T-helper 2 cell treated with Interferon-gamma antibody and Interleukin-4, amounts not matched to agents 100 ng/mL and 5 ng/mL, for 36 hours (primary cell): Measurements from ENCODE around the gene UTP18. TPM values are rescaled to one million over a fixed set of nuclear protein-coding genes. Genes with fewer than 3 reads are reported as not detected.
"Not testable (repeated sequence)": the region's sequence is repeated elsewhere in the genome, so short reads cannot be mapped to it uniquely, and the experiment has no call there.

Experiments used
- intact Hi-C: fragments of 100-400 bp; cut with micrococcal nuclease; formaldehyde crosslinking; loops from one replicate; pipeline ENCODE4 v1.15.1; 2023
- total RNA-seq: library from RNA; stranded (reverse); gene quantifications from 2 replicates; pipeline ENCODE4 v1.2.3, GENCODE V29; 2022

Gene UTP18
- 54.0 and 55.5 TPM in 2 replicates for total RNA-seq

DNA sequence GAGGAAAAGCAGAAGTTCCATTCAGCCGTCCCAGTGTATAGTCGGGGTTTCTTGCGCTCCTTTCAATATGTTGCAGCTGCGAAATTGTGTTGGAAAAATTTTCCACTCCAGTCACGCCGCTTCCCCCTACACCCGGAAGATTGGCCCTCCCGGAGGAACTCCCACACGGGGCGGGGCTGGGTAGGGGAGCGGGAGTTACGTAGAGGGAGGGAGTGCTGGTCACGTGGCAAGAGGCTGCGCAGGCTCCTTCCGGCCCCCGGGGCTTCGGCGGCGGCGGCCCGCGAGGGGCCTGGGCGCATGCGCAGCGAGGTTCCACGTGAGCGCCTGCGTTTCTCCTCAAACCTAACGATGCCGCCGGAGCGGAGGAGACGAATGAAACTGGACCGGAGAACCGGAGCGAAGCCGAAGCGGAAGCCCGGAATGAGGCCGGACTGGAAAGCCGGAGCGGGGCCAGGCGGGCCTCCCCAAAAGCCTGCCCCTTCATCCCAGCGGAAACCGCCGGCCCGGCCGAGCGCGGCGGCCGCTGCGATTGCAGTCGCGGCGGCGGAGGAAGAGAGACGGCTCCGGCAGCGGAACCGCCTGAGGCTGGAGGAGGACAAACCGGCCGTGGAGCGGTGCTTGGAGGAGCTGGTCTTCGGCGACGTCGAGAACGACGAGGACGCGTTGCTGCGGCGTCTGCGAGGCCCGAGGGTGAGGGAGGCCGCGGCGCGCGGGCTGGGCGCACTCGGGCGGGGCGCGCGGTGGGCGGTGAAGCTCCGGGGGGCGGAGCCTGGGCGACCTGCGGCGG is at the start of gene UTP18:
Gene UTP18, plus strand, starts transcription at position 310 of the 787 bp plus-strand sequence. Its CDS starts 39 bp downstream, at position 349.
- intact Hi-C loops = loop anchor here (1.0 to 10.0 kb wide), 6 partner anchors 60 to 394 kb away; partner anchors contain the start of genes NME1, NME2 and TOB1

DNA sequence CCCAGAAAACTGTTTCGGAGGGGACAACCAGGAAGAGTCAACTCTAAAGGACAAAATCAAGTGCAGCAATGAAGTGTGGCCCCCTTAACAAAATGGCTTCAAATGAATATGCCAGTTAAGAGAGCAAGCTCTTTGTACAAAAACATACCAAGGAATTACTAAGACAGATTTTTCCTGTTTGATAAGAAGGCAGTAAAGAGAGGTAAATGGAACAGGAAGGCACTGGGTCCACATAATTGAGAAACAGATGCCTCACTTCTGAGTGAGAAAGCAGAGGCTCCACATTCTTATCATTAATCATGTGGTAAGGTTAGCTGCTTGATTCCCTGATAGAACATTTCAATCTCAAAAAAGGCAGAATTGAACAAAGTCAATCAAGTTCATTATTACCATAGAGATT is 45.4 kb upstream of the UTP18 start:
- intact Hi-C loops = no loop called here

DNA sequence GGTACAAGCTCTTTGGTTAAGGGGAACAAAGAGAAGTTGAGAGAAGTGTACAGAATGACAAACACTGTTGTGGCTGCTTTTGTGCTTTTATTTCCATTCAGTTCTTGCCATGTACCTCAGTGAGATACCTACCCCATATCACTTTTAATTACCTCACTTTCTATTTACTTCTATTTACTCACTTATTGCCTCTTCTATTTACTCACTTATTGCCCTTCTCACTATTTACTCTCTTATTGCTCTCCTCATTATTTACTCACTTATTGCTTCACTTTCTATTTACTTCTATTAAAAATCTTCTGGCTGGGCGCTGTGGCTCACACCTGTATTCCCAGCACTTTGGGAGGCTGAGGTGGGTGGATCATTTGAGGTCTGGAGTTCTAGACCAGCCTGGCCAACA is 42.4 kb upstream of the UTP18 start:
- intact Hi-C loops = no loop called here

DNA sequence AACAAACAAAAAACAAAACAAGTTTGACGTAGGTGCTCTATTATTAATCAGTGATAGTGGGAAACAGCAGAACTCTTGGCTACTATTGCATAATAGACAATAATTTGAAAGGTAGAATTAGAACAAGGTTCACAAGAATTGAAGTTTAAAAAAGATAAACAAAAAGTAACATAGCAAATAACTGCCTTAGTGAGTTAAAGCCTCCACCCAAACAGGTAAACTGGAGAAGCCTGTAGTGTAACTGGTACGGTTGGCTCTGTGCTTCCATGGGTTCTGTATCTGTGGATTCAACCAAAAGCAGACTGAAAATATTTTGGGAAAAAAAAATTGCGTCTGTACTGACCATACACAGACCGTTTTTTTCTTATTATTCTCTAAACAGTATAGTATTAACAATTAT is 39.0 kb upstream of the UTP18 start:
- intact Hi-C loops = no loop called here

DNA sequence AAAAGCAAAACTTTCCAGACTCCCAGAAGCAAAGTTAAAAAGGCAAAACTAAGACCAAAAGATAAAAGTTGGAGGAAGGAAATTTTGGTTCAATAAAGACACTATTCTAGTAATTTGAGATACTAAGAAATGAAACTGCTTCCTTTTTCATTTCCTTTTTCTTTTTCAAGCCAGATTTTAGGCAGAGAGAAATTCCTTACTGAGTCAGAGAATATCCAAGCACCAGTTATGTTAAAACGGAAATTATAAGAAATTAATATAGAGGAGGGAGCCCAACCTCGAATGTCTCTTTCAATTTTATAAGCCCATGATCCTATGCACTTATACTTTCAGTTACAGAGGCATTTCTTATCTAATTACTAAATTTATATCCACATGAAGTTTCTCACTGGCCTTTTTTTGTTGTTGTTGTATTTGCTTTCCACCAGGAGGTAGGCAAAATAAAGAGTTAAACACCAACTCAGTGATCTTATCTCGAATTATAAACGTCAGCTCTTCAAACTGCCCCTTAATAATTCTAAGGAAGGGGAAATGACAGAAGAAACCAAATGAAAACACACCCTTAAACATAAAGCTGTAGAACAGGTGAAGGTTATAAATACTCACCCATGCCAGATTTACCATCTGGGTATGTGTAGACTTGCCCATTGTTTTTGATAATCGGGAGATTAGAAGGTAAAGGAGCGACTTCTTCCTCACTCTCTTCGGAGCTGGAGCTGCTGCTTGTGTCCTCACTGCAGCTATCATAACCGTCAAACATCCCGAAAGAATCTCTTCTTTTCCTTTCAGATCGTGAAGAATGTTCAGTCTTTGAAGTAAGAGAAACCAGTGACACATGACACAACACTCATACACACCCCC is 35.7 kb upstream of the UTP18 start:
- intact Hi-C loops = no loop called here

DNA sequence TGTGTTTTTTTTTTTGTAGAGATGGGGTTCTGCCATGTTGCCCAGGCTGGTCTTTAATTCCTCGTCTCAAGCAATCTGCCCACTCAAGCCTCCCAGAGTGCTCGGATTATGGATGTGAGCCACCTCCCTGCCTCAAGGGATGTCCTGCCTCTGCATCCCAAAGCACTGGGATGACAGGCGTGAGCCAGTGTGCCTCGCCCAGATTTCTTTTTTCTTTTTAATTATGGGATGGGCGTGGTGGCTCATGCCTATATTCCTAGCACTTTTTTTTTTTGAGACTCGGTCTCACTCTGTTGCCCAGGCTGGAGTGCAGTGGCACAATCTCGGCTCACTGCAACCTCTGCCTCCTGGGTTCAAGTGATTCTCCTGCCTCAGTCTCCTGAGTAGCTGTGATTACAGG is 34.8 kb upstream of the UTP18 start:
- intact Hi-C loops = not testable (repeated sequence)

DNA sequence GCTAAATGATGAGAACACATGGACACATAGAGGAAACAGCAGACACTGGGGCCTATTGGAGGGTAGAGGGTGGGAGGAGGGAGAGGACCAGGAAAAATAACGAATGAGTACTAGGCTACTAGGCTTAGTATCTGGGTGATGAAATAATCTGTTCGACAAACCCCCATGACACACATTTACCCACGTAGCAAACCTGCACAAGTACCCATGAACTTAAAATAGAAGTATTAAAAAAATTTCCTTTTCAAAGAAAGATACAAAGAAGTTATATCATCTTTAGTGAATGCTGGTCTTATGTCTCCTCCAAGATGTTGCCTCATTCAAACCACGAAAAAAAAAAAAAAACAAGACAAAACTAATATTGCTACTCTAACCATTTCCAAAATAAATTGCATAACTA is 32.2 kb upstream of the UTP18 start:
- intact Hi-C loops = no loop called here

DNA sequence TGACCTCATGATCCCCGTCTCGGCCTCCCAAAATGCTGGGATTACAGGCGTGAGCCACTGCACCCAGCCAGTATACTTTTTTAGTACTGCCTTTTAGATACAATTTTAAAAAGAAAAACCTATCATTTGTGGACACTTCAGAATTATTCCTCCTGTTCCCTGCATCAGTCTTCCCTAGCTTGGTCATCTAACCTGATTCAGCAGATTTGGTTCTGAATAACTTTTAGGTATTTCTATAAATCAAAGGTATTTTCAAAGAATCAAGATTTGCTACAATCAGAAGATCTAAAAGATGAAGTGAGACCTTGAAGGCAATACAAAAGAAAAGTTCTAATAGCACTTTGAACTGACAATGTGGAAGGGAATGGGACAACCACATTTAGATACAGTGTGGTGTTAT is 30.5 kb upstream of the UTP18 start:
- intact Hi-C loops = no loop called here

DNA sequence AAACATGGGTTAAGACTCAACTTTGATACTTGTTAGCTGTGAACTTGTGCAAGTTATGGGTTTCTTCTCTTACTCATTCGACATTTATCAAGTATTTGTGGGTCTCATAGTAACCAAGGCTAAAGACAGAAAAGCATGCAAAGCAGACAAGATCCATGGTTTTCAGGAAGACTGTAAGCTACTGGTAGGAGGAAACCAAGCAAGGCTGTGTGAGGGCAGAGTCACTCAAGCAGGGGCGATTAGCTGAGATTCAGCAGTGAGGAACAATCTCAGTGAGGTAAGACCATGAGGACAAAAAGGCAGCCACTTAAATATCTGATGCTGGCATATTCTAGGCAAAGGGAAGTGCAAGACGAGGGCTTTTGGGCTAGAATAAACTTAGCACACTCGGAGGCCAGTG is 30.0 kb upstream of the UTP18 start:
- intact Hi-C loops = no loop called here

DNA sequence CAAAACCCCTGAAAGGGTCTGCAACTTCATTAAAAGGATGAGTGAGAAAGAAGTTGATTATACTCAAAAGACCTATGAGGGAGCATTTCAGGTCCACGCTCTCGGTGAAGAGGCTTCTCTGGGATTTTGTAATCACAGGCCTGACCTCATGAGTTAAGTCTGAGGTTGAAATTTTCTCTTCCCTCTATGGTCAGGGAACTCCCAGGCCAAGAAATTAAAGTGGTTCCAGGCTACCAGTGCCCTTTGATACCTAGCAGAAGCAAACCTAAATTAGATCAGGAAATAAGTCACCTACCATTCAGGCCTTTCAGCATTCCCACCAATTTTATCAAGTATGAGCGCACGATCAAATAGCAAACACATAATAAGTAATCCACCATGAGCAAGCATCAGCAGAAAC is 28.3 kb upstream of the UTP18 start:
- intact Hi-C loops = no loop called here

DNA sequence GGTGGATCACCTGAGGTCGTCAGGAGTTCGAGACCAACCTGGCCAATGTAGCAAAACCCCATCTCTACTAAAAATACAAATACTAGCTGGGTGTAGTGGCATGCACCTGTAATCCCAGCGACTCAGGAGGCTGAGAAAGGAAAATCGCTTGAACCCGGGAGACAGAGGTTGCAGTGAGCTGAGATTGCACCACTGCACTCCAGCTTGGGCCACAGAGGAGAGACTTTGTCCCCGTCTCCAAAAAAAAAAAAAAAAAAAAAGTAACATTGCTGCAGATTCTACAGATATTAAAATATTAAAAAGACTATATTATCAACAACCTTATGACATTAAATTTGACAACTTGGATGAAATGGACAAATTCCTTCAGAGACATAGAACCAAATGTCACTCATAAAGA is 26.2 kb upstream of the UTP18 start:
- intact Hi-C loops = no loop called here

DNA sequence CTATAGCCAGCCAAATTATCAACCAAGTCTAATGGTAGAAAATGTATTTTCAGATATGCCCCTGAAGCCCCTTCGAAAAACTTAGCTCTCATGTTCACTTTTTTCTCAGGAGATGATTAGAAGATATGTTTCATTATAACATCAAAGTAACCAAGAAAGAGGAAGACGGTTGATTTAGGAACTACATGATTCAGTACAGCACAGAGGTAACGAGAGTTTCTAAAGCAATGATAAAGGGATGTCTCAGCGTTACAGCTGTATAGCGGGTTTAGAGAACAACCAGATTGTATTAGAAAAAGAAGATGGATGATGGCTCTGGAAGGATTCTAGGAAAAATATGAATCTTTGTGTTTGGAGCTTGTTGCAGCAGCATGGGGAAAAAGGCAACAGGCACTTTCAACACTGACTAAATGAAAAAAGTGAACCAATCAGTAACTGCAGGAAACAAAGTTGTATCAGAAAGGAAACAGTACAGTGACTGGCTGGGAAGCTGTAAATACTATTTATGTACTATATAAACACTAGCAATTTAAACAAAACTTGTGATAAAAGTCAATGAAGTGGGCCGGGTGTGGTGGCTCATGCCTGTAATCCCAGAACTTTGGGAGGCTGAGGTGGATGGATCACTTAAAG is 22.0 kb upstream of the UTP18 start:
- intact Hi-C loops = no loop called here

DNA sequence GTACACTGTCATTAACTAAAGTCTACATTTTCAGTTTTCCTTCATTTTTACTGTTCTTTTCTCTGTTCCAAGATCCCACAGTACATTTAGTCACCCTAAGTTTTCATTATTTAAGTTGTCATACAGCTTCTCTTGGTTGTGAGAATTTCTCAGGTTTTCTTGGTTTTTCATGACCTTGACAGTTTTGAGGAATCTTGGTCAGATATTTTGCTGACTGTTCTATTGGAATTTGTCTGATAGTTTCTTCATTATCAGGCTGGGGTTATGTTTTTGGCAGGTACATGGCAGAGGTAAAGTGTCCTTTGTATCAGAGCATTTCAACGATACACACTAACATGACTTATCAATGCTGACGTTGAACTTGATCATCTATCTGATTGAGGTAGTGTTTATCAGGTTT is 20.1 kb upstream of the UTP18 start:
- intact Hi-C loops = no loop called here

DNA sequence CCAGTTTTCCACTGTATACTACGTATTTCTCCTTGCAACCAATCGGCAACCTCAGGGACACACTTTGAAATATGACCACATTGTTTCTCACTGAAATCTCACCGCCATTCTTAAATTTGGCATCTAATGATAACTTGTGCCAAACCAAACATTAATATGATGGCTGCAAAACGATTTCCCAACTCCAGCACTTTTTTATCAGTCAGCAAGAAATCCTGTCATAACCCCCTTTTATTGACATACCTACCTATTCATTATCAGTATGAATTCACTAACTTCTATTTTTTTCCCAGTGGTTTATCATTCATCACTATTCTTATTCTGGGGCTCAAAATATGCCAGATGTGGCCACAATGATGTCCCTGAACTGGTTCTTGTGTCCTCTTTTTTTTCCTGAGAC is 16.3 kb upstream of the UTP18 start:
- intact Hi-C loops = no loop called here

DNA sequence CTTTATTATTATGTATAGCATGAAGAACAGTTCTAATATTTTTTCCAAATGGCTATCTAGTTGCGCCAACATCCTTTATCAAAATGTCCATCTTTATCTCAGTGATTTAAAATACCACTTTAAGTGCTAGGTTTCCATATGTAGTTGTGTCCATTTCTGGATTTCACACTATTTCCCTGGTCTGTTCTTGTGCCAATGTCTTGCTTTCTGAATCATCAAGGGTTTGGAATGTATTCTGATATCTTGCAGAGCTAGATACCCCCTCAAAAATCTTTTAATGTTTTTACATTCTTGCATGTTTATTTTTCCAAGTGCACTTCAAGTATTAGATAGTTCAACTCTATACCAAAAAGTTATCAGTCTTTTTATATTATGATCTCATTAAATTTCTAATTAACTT is 14.8 kb upstream of the UTP18 start:
- intact Hi-C loops = no loop called here

DNA sequence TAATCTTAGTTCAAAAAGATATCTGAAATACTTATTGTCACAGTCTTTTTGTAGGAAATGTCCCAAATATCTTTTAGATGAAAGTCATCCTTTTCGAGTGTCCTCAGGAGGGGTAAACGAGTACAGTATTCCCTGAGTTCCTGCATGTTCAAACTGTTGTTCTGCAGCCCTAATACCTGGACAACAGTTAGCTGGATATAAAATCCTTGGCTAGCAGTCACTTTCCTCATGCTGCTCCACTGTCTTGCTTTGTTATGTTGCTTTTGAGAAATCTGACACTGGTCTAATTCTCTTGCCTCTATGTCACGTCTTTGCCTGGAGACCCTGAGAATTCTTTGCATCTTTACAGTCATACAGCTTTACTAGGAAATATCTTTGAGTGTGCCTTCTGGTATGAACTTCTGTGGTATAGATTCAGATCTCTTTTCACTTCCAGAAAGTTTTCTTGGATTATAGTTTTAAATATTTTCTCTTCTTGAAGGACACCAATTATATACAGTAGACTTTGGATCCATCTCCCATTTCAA is 10.0 kb upstream of the UTP18 start:
- intact Hi-C loops = no loop called here

DNA sequence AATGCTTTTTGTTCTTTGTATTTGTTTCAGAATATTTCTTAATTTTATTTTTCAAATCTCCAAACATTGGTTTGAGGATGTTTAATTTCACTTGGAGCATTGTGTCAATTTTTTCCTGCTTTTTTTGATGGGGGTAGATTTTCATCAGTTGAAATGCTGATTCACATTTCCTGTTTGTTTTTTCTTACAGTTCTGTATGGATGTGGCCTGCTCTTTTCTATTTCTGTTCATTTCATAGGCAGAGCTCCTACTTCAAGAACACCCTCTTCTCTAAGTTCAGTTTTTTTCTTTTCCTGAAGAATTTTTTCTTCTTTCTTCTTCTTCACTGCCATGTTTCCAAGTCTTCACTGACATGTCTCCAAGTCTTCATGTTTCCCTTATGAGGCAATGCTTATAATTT is 9.3 kb upstream of the UTP18 start:
- intact Hi-C loops = no loop called here

DNA sequence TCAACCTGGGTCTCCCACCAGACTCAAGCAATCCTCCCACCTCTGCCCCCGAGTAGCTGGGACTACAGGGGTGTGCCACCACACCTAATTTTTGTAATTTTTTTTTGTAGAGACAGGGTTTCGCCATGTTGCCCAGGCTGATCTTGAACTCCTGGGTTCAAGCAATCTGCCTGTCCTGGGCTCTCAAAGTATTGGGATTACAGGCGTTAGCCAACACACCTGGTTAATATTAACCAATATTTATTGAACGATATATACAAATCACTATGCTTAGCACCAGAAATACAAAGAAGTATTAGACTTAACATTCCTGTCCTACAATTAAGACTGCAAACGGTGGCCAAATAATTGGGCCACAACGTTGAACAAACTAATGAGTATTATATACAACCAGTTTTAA is 4.7 kb upstream of the UTP18 start:
- intact Hi-C loops = no loop called here

DNA sequence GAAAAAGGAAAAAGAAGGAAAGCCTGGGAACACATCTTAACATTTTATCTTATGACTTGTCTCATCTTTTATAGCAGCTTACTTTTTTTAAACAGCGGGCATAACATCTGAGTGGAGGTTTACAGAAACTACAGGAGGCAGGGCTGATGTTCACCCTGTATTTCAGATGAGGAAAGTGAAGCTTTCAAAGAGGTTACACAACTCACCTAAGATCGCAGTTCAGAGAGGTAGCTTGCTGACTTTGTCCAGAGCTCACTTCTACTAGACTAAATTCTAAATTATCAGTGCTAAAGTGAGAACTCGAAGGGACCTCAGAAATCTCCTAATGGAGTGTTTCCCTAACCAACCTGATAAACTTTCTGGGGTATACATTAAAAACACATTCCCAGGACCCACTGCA is 4.2 kb upstream of the UTP18 start:
- intact Hi-C loops = no loop called here

DNA sequence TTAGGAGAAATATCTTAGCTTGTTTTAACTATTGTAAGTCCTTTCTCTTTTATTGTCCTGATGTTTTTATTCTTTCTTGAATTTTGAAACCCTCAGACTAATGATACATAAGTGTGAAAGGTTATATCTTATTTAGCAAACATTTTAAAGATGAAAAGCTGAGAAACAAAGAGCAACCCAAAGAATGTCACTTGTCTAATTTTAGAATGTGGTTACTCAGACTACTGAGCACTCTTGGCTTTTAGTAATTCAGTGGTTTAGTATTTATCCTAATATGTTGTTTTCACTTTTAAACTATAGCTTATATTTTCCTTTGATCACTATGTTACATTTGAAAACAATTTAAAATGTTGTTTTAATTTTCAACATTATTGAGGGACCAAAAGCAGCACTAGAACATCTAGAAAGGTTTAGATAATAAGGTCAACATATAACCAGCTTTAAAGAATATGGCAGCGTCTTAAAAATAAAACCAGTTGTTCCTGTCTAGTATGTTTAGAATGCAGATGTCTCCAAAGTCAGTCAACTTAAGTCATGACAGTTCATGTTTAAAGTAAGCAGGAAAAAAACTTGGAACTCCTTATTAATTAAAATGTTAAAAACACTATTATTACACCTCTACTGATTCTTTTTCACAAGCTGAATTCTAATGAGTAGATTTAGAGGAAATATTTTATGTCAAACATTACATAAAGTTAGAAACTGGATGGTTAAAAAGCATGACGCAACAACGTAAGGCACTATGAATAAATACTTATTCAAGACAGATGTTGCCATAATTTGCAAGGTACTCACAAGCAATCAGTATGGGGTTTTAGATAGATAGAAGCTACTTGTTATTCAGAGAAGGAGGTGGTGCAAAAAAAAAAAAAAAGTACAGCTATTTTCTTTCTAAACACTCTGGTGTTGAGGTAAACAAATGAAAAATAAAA is 2.9 kb upstream of the UTP18 start:
- intact Hi-C loops = no loop called here
